ENCODE results near the gene EMC1.

Gene EMC1

DNA sequence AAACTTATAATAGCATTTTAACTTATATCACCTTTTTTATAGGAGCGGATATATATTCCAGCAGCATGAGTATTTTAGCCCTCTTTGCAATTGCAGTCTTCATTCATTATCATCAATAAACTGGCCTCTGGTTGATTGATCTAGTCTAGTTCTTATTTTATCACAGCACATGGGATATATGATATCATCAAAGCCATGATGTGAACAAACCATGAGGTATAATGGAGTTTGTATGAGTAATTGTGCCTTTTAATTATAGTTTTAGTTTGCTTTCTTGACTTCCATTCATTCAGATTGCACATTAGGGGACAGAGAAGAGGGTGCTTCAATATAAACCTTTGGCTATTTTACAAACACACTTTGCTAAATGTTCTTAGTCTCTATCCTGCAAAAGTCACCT lies 37.7 kb downstream of the EMC1 start:
- no peak for DNase-seq

DNA sequence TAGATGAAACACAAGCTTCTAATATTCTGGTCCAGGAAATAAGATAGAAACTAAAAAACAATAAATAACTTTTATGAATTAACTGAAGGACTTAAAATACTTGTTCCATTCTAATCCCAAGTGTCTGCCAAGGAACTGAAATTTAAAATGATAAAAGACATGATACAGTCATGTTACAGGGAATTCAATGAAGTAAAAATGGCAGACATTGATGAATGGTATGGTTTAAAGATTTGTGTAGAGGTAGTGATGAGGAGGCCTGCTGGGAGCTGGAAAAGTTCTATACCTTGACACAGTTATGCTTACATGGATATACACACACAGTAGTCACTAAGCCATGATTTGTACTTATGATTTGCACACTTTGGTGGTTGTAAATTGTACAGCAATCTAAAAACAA lies 39.2 kb downstream of the EMC1 start:
- no peak for DNase-seq

DNA sequence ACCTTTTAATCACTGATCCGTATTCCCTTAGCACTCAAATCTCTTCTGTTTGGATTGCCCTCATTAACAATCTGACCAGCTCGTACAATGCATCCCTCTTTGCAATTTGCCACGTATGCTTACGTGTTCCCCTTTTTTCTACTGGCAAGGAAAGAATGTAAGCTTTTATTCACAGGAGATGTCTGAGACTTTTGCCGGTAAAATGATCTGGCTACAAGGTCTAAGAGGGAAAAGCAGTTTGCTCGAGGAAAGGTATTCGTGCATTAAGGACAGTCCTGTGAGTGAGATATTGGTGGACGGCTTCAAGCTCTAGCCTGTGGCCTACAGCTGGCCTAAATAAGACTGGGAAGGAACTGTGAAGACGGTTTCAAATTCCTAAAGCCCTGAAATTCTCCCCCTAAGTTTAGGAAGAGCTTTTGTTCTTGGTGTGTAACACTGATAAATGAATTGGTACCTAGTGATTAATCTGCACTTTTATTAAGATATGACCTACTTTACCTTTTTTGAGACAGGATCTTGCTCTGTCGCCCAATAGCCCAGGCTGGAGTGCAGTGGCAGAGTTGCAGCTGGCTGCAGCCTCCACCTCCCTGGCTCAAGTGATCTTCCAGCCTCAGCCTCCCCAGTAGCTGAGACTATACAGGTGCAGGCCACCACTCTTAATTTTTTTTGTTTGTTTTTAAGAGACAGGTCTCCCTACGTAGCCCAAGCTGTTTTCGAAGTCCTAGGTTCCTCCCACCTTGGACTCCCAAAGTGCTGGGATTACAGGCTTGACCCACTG lies 40.4 kb downstream of the EMC1 start:
- no peak for DNase-seq

DNA sequence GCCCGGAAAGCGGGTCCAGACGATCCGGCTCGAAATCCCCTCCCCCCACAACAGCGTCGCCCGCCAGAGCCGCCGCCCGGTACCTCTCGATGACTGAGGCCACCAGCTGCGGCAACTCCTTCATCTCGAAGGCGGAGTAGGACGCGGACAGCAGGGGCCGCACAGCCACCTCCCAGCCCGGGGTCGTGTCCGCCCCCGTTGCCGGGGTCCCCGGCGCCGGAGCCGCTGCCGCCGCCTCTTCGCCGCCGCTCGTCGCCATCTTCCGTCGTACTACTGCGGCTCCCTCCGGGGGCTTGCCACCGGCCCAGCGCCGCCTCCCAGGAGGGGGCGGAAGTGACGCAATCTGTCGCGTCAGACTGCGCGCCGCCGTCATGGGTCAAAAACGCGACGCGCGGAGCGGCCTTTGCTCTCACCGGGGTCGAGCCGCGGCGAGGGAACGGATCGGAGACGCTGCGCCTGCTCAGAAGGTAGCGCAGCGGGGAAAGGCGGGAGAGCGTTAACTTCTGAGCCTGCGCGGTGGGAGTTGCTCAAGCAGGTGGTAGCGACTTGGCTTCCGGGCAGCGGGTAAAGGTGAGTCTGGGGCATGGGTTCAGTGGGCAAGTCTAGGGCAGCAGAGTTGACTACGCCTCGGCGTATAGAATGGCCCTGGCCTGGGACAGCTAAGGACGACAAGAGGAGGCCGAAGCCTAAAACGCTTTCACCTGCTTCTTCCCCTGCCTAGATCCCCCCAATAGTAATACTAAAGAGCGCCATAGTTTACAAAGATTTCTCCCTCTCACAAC lies 41.1 kb downstream of the EMC1 start, which contains the start of gene UBR4:
Gene UBR4, minus strand, starts transcription at position 277 of the 782 bp plus-strand sequence. Its CDS starts 18 bp downstream, at position 259.
- DNase-seq, result peak; percentile 97

DNA sequence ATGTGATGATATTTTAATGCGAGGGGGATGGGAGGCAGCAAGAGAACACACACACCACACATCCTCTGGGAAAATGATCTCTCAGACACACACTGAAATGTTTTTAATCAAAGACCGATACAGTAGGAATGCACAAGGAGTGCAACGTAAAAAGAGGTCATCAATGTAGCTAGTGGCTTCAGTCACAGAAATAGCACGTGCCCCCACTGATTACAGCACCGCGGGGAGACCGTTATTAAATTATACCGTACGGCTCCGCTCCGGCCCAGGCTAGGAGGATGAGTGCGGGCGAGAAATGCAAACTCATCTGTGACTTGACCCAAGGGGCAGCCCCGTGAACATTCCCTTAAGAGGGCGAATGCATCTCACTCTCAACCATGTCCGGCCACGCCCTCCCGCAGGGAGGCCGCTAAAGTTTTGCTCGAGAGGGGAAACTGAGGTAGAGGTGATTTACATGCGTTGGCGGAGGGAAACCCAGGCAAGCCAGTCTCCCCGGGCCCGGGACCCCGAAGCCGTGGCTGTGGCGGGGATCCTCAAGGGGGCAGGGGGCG lies 41.8 kb downstream of the EMC1 start:
- peak; percentile 17 for DNase-seq

DNA sequence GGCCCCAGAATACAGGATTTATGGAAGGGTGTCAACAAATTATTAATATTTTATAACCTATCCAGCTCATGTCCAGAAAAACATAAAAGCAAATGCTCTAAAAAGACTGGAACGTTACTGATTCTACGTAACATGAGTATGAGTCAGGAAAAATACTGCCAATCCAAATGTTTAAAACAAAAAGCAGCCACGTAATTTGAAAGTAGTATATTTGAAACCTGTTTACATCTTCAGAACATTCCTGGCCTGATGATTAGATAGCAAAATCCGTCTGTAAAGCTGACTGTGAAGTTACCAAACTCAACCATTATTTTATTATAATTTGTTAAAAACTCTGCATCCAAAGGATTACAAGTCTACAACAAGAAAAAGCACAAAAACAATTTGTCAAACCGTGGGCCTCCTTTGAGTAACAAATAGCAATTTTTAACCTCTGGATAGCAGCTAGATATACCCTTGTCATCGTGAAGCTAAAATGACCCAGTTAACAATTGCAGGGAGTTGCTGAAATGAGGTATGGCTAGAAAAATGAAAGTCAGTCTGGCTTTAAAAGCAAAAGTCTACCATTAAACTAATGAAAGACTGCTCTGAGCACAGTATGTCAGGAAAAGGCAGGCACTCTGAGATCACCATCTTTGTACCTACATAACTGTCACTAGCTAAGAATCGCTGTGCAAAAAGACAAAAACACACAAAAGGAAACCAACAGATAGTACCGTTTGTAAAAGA lies 42.5 kb downstream of the EMC1 start:
- DNase-seq, result no peak

DNA sequence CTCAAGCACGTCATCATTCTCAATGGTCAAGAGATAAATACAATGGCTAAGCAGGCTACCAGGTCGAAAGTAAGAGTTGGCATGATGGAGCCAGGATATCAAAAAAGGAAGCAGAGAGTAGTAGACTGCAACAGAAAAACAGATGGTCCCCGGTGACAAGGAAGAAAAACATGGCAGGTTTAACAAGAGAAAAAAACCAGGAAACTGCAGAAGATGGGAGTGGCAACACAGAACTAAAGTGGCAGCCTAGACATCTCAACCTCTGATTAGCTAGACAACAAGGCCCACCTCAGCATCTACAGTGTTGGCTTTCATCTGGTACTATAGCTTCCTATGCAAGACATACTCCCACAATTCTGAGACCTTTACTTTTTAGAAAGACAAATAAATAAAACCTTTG lies 44.4 kb downstream of the EMC1 start:
- no peak for DNase-seq

DNA sequence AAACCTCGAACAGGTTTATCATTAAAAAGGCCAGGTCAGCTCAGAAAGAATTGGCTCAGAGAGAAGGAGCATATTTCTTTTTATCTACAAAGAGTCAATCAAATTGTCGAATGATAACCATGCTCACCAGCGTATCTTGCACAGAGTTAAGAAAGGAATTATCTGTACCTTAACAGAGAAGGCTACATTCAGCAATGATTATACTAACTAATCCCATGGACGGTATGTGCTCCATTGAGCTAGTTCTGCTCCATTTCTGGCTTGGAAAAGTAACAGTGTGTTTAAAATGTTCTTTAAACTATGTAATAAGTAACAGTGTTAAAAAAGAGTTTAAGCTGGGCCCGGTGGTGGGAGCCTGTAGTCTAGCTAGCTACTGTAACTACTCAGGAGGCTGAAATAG lies 45.5 kb downstream of the EMC1 start:
- no peak for DNase-seq

DNA sequence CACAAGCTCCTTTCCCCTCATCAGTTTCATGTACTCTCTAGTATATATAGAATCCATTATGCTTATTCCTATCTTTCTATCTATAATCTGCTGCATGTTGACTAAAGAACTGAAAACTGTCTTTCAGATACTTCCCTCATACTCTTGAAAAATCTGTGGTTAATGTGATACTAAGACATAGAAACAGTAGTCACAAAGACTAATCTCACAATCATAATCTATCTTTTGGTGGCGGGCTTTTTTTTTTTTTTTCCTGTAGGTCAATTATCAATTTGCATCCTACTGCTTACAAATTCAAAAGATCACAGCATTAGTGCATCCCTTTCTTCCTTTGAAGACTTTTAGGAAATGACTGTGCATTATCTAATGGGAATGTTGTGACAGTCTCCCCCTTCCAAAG lies 45.9 kb downstream of the EMC1 start:
- DNase-seq, result no peak

DNA sequence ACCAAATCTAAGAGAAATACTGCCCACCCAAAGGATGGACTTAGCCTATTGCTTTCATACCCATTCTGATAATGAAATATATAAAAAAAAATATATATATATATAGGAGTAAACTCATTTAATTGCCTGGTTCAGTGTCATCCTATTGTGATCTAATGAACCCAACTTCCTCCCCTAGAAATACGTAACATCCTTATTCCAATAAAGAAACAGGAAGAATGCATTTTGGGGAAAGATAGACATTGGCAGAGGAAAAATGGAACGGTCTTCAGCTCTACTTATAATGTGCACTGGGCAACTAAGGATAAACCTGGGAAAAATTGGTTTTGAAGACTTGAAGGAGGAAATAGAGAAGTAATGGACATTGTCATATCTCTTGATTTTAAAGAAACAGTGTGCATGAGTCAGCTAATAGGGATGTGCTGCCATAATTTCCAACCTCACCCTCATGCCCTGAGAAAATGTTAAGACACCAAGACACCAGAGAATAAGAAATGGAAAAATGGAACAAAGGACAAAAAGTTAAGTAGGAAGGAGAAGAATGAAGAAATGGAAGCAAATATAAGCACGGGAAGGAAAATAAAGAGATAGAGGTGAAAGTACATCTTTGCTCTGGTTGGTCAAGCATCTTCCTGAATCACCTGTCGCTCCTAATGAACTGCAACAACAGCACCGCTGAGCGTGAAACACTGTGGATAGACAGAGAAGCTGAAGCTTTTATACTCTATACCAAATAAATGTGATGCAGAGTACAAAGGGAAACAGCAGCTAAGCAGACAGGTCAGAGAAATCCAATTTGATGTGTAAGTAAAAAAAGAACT lies 46.7 kb downstream of the EMC1 start:
- no peak for DNase-seq

DNA sequence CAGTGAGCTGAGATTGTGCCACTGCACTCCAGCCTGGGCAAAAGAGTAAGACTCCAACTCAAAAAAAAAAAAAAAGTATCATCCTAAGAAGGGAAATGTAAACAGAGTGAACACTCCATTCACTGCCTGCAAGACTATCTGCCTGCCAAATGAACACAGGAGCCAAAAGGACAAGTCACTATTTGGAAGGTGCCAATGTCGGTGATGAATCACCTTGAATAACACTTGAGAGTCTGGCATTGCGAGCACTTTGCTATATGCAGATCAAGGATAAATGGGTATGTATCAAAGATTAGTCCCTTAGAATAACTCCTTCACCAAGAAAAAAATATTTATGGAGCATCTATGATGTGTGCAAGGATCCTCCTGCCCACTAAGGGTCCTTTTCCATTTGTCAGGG lies 47.9 kb downstream of the EMC1 start:
- DNase-seq, result no peak

DNA sequence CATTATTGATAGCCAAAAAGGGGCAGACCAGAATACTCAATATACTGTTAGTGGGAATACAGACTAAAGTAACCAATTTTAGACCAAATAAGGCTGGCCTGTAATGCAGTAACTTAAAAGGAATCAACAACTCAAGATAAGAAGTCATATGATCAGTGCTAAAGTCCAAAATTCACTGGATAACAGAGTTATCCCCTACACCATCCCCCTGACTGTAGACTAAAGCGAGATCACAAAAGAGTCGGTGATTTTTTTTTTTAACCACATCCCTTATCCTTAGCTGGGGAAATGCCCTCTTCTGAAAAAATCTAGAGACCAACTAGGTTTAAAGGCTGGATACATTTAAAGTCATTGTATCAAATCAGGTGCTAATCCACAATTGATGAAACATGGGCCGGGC lies 48.9 kb downstream of the EMC1 start:
- DNase-seq, result no peak

DNA sequence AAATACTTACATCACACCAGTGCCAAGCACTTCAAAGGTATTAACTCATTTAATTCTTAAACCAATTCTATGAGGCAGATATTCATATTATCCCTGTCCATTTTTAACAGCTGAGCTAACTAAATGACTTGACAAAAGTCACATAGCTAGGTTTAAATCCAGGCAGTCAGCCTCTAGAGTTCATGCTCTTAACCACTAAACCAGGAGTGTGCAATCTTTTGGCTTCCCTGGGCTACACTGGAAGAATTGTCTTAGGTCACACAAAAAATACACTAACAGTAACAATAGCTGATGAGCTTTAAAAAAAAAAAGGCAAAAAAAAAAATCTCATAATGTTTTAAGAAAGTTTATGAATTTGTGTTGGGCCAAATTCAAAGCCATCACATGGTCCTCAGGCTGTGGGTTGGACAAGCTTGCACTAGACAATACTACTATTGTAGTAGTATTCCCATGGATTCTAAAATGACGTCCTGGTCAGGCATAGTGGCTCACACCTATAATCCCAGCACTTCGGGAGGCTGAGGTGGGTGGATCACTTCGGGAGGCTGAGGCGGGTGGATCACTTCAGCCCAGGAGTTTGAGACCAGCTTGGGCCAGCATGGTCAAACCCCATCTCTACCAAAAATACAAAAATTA lies 51.2 kb downstream of the EMC1 start:
- no peak for DNase-seq

DNA sequence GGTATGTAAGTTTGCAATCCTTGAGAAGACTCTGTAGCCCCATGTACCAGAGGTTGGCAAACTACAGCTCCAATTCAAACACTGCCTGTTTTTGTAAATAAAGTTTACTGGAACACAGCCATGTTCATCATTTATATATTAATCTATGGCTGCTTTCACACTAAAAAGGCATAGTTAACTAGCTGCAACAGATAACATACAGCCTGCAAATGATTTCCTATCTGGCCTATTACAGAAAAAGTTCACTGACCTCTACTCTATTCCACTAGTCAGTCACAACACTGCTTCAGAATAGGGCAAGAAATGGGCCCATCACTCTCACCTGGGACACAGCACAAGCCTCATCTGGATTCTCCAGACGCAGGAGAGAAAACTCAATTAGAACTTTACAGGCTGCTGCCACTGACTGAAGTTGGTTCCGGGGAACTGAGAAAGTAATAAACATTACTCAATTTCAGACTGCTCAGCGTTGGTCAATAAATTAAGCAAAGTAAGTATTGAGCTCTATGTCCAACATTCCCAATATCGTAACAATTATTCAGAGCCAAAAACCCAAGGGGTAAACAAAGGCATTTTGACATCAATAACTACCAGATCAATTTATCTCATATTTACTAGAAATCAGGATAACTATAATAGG lies 51.9 kb downstream of the EMC1 start:
- no peak for DNase-seq

DNA sequence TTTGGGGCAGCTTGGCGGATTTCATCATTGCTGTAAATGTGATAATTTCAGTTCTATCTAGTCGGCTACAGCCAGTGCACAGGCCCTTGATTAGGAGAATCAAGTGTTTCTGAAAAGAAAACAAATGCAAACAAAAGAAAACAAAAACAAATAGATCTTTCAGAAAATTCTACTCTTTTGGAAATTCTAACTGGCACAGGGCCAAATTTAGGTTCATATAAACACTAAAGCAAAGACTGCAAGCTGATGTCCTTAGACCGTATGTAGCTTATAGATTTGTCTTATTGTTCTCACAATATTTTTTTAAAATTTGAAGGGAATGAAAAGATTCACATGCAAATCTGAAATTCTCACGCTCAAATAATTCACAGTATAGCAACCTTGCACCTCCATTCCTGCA lies 52.5 kb downstream of the EMC1 start:
- no peak for DNase-seq

DNA sequence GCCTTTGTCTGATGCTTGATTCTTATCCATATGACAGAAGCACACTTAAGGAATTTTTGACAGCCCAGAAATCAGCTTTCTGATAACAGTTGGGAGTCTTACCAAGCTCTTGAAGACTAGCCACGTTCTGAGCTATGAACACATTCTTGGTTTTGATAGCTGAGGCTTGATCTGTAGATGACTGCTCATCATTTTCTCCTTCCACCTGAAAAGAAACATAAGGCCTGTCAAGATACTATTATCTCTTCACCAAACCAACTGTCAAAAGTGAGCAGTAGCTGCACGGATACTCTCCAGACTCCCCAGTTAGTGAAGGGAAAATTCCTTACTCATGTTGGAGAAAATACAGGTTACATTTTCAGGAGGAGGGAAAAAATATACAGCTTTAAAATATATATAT lies 53.5 kb downstream of the EMC1 start:
- DNase-seq, result no peak

DNA sequence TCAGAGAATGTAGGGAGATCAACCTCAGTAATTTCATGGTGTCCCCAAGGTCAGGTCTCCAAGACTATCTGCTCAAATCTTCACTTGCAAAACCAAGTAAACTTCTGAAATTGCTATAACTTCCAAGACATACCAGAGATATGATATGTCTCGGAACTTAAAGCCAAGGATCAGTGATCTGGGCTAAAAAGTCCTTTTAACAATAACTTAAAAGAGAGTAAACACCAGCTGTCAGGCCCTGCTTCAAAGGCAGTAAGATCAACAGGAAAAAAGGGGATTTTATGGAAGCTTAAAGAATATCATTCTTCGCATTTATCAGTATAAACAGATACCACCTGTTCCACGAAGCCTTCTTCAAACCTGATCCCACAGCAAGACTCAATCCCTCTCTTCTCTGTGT lies 55.0 kb downstream of the EMC1 start:
- no peak for DNase-seq

DNA sequence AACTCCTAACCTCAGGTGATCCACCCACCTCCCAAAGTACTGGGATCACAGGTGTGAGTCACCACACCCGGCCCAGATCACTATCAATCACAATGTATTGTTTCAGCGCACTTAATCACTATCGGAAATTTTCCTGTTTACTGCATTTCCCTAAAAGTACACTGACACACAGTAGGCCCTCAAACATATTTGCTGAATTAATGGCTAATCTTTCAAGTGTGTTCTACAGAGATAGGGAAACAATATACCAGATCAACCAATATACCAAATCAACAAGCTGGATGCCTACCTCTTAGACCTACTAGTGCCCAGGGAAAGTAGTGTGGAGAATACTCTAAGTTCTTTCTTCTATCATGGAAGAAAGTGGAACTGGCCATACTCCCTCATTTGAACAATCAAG lies 58.3 kb downstream of the EMC1 start:
- no peak for DNase-seq

DNA sequence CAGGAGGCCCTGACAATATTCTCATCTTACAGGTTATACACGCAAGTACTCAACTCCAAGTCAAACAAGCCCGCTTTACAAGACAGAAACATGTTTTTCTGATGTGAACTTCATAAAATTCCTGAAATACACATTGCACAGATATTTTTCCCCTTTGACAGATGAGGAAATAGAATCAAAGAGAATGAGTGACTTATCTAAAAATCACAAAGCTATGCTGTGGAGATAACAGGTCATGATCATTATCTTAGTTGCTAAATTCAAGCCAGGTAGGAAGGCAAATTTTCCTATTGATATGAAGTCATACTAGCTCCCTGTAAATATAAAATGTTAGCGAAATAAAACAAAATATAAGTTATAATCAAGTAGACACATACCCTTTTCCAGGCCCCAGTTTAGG lies 59.5 kb downstream of the EMC1 start:
- no peak for DNase-seq

DNA sequence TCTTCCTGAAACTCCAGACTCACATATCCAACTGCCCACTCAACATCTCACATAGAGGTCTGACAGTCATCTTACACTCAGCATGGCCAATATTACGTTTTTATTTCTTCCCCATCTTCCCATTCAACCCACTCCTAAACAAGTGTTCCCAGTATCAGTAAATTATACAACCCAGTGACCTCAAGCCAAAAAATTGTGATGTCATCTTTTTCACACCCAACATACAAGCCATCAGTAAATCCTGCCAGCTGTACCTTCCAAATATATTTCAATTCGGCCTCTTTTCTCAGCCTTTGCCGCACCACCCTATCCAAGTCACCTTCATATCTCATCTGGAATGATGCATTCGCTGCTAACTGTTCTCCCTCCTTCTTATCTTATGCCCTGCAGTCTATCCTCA lies 60.9 kb downstream of the EMC1 start:
- no peak for DNase-seq

DNA sequence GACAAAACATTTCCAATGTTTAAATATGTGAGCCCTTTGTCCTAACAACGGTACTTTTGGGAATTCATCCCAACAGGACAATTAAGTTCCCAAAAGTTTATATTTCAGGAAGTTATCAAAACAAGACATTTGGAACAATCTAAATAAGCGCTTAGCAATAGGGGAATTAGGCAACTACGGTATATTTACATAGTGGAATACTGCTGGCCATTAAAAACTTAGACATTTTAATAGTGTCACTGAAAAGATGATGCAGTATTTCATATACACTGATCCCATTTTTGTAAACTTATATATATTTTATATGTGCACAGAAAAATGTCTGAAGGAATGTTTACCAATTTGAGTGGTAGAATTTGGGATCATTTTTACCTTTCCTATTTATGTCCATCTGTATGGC lies 62.1 kb downstream of the EMC1 start:
- no peak for DNase-seq
